H9 (cell line): ENCODE results near the gene UCK1. TPM values are rescaled to one million over a fixed set of nuclear protein-coding genes. Genes with fewer than 3 reads are reported as not detected.

Experiments
- DNase-seq: peaks from one replicate; pipeline ENCODE4 v3.0.0-alpha.2; 2017
- H2AFZ ChIP-seq: one replicate; pipeline ENCODE4 v1.6.1; 2013; ENCODE audit warnings: mild to moderate bottlenecking, low read length, control low read depth, moderate library complexity
- H2AK5ac ChIP-seq: 2 replicates; pipeline ENCODE4 v1.6.1; 2013; ENCODE audit warnings: low read length, control low read depth, mixed read lengths; ENCODE audit not compliant: insufficient read length
- H2BK120ac ChIP-seq: one replicate; pipeline ENCODE4 v1.6.1; 2013; ENCODE audit warnings: low read depth, mild to moderate bottlenecking, low read length, control low read depth, inconsistent platforms; ENCODE audit not compliant: poor library complexity, severe bottlenecking
- H2BK12ac ChIP-seq: 2 replicates; pipeline ENCODE4 v1.6.1; 2013; ENCODE audit warnings: low read length, control low read depth, mixed read lengths, low read depth; ENCODE audit not compliant: insufficient read length
- H2BK15ac ChIP-seq: 2 replicates; pipeline ENCODE4 v1.6.1; 2013; ENCODE audit warnings: low read depth, low read length, control low read depth
- H2BK20ac ChIP-seq: one replicate; pipeline ENCODE4 v1.6.1; 2013; ENCODE audit warnings: low read depth, mild to moderate bottlenecking, low read length, control low read depth, inconsistent platforms; ENCODE audit not compliant: poor library complexity, severe bottlenecking
- H2BK5ac ChIP-seq: 2 replicates; pipeline ENCODE4 v1.6.1; 2013; ENCODE audit warnings: low read length, control low read depth, mixed read lengths; ENCODE audit not compliant: insufficient read length
- H3K14ac ChIP-seq: 2 replicates; pipeline ENCODE4 v1.6.1; 2013; ENCODE audit warnings: low read length, control low read depth; ENCODE audit not compliant: insufficient read depth
- H3K18ac ChIP-seq: 2 replicates; pipeline ENCODE4 v1.6.1; 2013; ENCODE audit warnings: low read depth, mild to moderate bottlenecking, mixed read lengths, low read length, control low read depth; ENCODE audit not compliant: insufficient read length
- H3K23ac ChIP-seq: 2 replicates; pipeline ENCODE4 v1.6.1; 2013; ENCODE audit warnings: low read length, control low read depth, mixed read lengths, low read depth; ENCODE audit not compliant: insufficient read length
- H3K23me2 ChIP-seq: 2 replicates; pipeline ENCODE4 v1.6.1; 2013; ENCODE audit warnings: low read depth, mild to moderate bottlenecking, mixed read lengths, low read length, control low read depth; ENCODE audit not compliant: insufficient read length, poor library complexity, severe bottlenecking
- H3K27ac ChIP-seq: 2 replicates; pipeline ENCODE4 v1.5.1; 2013; ENCODE audit warnings: low read length, control low read depth, mixed read lengths, low read depth; ENCODE audit not compliant: insufficient read length
- H3K27me3 ChIP-seq: 2 replicates; pipeline ENCODE4 v1.6.1; 2013; ENCODE audit warnings: low read length, control low read depth, inconsistent platforms; ENCODE audit not compliant: insufficient read depth
- H3K4ac ChIP-seq: 2 replicates; pipeline ENCODE4 v1.6.1; 2013; ENCODE audit warnings: low read depth, mild to moderate bottlenecking, control low read depth, inconsistent platforms, low read length, moderate library complexity
- H3K4me1 ChIP-seq: 2 replicates; pipeline ENCODE4 v1.6.1; 2013; ENCODE audit warnings: low read length, control low read depth, inconsistent platforms; ENCODE audit not compliant: insufficient read depth
- H3K4me2 ChIP-seq: 2 replicates; pipeline ENCODE4 v1.6.1; 2013; ENCODE audit warnings: low read length, control low read depth, mixed read lengths; ENCODE audit not compliant: insufficient read length, insufficient read depth
- H3K56ac ChIP-seq: 2 replicates; pipeline ENCODE4 v1.6.1; 2013; ENCODE audit warnings: low read depth, mild to moderate bottlenecking, mixed read lengths, low read length, control low read depth; ENCODE audit not compliant: insufficient read length
- H3K79me1 ChIP-seq: 2 replicates; pipeline ENCODE4 v1.6.1; 2013; ENCODE audit warnings: low read depth, mild to moderate bottlenecking, moderate library complexity, low read length, control low read depth, inconsistent platforms; ENCODE audit not compliant: insufficient read depth, poor library complexity, severe bottlenecking
- H3K79me2 ChIP-seq: 2 replicates; pipeline ENCODE4 v1.6.1; 2013; ENCODE audit warnings: low read length, control low read depth, inconsistent platforms; ENCODE audit not compliant: insufficient read depth
- H3K9ac ChIP-seq: 2 replicates; pipeline ENCODE4 v1.6.1; 2013; ENCODE audit warnings: low read length, control low read depth, mixed read lengths; ENCODE audit not compliant: insufficient read length; ENCODE audit errors: extremely low read depth
- H3K9me3 ChIP-seq: one replicate; pipeline ENCODE4 v1.6.1; 2013; ENCODE audit warnings: low read depth, low read length, inconsistent platforms; ENCODE audit not compliant: control insufficient read depth
- H3T11ph ChIP-seq: one replicate; pipeline ENCODE4 v1.6.1; 2013; ENCODE audit warnings: mild to moderate bottlenecking, low read length, control low read depth, inconsistent platforms
- H4K20me1 ChIP-seq: one replicate; pipeline ENCODE4 v1.6.1; 2013; ENCODE audit not compliant: control insufficient read depth, insufficient read length, insufficient read depth
- H4K5ac ChIP-seq: 2 replicates; pipeline ENCODE4 v1.6.1; 2013; ENCODE audit warnings: low read depth, mild to moderate bottlenecking, mixed read lengths, low read length, control low read depth; ENCODE audit not compliant: insufficient read length
- H4K8ac ChIP-seq: replicated peaks from 2 replicates; pipeline ENCODE4 v1.6.1; 2013; ENCODE audit warnings: low read length, control low read depth, mixed read lengths, low read depth; ENCODE audit not compliant: insufficient read length
- H4K91ac ChIP-seq: 2 replicates; pipeline ENCODE4 v1.6.1; 2013; ENCODE audit warnings: low read depth, mild to moderate bottlenecking, moderate library complexity, mixed read lengths, low read length, control low read depth; ENCODE audit not compliant: insufficient read length
- H3K27ac Mint-ChIP-seq, 3 experiments: 2 replicates in 2 of 3; 3 replicates in 1 of 3; pipeline ENCODE4 v1.8.0; 2020 to 2021; ENCODE audit warnings: mixed read lengths in 3 of 3, mild to moderate bottlenecking in 1 of 3, moderate library complexity in 1 of 3
- H3K27me3 Mint-ChIP-seq: 2 replicates; pipeline ENCODE4 v1.8.0; 2021; ENCODE audit warnings: low read depth, mild to moderate bottlenecking, moderate library complexity, mixed read lengths
- H3K36me3 Mint-ChIP-seq, 3 experiments: 2 replicates in 2 of 3; 3 replicates in 1 of 3; pipeline ENCODE4 v1.8.0; 2020 to 2021; ENCODE audit warnings: low read depth in 3 of 3, mixed read lengths in 3 of 3; ENCODE audit not compliant: insufficient read depth in 1 of 3
- H3K4me1 Mint-ChIP-seq, 2 experiments: 2 replicates each; pipeline ENCODE4 v1.8.0; 2020; ENCODE audit warnings: mixed read lengths in 2 of 2
- H3K4me3 Mint-ChIP-seq, 2 experiments: 2 replicates in 1 of 2; 3 replicates in 1 of 2; pipeline ENCODE4 v1.8.0; 2020 to 2021; ENCODE audit warnings: mild to moderate bottlenecking in 2 of 2, mixed read lengths in 2 of 2, moderate library complexity in 1 of 2
- H3K9me3 Mint-ChIP-seq, 2 experiments: 2 replicates in 1 of 2; 3 replicates in 1 of 2; pipeline ENCODE4 v1.8.0; 2020; ENCODE audit warnings: mild to moderate bottlenecking in 2 of 2, mixed read lengths in 2 of 2, moderate library complexity in 1 of 2
- CTCF ChIP-seq: fragments of 200-600 bp; sonication (generic); conservative IDR thresholded peaks from 3 replicates; pipeline ENCODE4 v1.8.0; 2021; ENCODE audit warnings: antibody characterized with exemption, mild to moderate bottlenecking
- WGBS: extraction: QIAGEN DNeasy Blood & Tissue Kit; methylation state at CpG from one replicate; pipeline ENCODE4 v1.1.7; 2013; ENCODE audit warnings: missing lambda C conversion rate, low lambda C conversion rate, mixed read lengths; ENCODE audit not compliant: insufficient read length; ENCODE audit errors: extremely low coverage; 5-methylcytosine and 5-hydroxymethylcytosine counted together
- total RNA-seq: library from RNA; stranded (reverse); gene quantifications from 2 replicates; pipeline ENCODE4 v1.2.1, GENCODE V29; 2021

UCK1 gene
- total RNA-seq, 1 experiment from 2014 or later = 54.2 TPM

- H3K4me1 Mint-ChIP-seq = peaks cover 0 to 3% of the 10 kb centered on the region in 2 experiments; a peak in 1 of 4 replicates
- Histone ChIP-seq H3K18ac (no peak overlapping the region), H2AK5ac (no peak overlapping the region), H4K20me1 (no peaks in the 10 kb centered on the region), H3K4me1 (no peaks in the 10 kb centered on the region), H3K4ac (no peak overlapping the region), H4K8ac (no peak overlapping the region), H2BK15ac (no peak overlapping the region), H3K56ac (no peak overlapping the region), H3K23ac (no peak overlapping the region), H3T11ph (no peak overlapping the region), H3K27me3 (no peaks in the 10 kb centered on the region), H3K14ac (no peak overlapping the region), H4K5ac (no peak overlapping the region), H3K23me2 (no peaks in the 10 kb centered on the region), H2AFZ (no peak overlapping the region), H3K27ac (no peak overlapping the region), H2BK5ac (no peak overlapping the region), H3K79me1 (no peaks in the 10 kb centered on the region), H4K91ac (no peak overlapping the region), H2BK120ac (no peak overlapping the region), H3K4me2 (no peak overlapping the region), H3K79me2 (no peaks in the 10 kb centered on the region), H2BK20ac (no peak overlapping the region), H3K9ac (no peak overlapping the region), H2BK12ac (no peak overlapping the region), H3K9me3 (no peaks in the 10 kb centered on the region)
- peak overlapping the region; percentile 74 to 97 (median 78); a peak in 5 of 7 replicates for H3K27ac Mint-ChIP-seq
- H3K9me3 Mint-ChIP-seq = no peaks in the 10 kb centered on the region
- TF ChIP-seq CTCF = no peak
- no peak overlapping the region for H3K4me3 Mint-ChIP-seq
- H3K36me3 Mint-ChIP-seq = peaks cover 66 to 95% (median 94%) of the 10 kb centered on the region in 3 experiments
- H3K27me3 Mint-ChIP-seq = peaks cover 2% of the 10 kb centered on the region; the same call in 1 of the 2 replicates
- WGBS = no CpG with 5 or more reads among the region's 19 CpGs
- DNase-seq = no peak
These were observed 53.1 kb downstream of the UCK1 start for GRCh38 chr9:131477816-131478419.
